Right ventricle myocardium superior (tissue), 1 donor: ENCODE measurements around the gene BABAM2. TPM values are rescaled to one million over a fixed set of nuclear protein-coding genes. Genes with fewer than 3 reads are reported as not detected.
A peak's percentile ranks its signal among the peaks of the same experiment; 100 is the strongest.

Experiments
- ATAC-seq: fragments of 200-7000 bp; cut with Tn5 transposase; one replicate; pipeline ENCODE4 v1.9.1; 2020; ENCODE audit warnings: mild to moderate bottlenecking; ENCODE audit not compliant: poor library complexity
- DNase-seq: peaks from one replicate; pipeline ENCODE4 v3.0.0-alpha.2; 2020
- intact Hi-C: fragments of 100-400 bp; cut with DNase I; formaldehyde crosslinking; loops from one replicate; pipeline ENCODE4 v1.11.2; 2022
- total RNA-seq: library from RNA; stranded (reverse); fragmentation: NEBNext Ultra II Directional; extraction: Animal tissue kit (Norgen Biotek cat#: 25700); gene quantifications from one replicate; pipeline ENCODE4 v1.2.1, GENCODE V29; 2021
- donor health status: DM: no; HTN: yes; CAD: no; lungs with severe emphysema.

The BABAM2 gene
- total RNA-seq, 1 donor from 2014 or later: 51.3 TPM

DNA sequence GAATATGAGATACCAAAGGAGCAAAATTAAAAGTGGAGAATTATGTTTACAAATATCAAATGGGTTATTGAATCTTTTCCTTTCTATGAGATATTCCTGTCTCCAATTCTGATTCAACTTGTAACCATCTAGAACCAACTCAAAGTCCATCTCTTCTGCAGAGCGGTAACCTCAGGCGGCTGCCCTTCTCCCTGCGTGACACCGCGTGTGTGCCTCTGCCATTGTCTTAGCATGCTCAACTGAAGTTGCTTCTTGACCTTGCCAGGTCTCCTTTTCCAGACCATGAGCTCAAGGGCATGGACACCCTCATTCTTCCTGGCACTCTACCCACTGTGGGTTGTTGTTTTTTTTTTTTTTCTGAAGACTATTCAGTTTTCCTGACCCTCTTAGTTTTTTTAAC is 398.1 kb downstream of the BABAM2 start:
- DNase-seq (no peak), ATAC-seq (no peak)
- intact Hi-C loops: no loop called here

- no peak for ATAC-seq
- intact Hi-C loops: no loop called here
- no peak for DNase-seq
Measured at GRCh38 chr2:28291811-28292440, 401.4 kb downstream of the BABAM2 start.

- intact Hi-C loops: no loop called here
- no peak for DNase-seq
- ATAC-seq: no peak
Measured at GRCh38 chr2:28292491-28292890, 402.0 kb downstream of the BABAM2 start.

GRCh38 chr2:28293416-28293815 is 402.9 kb downstream of the BABAM2 start:
- ATAC-seq (no peak), DNase-seq (no peak)
- intact Hi-C loops: no loop called here

GRCh38 chr2:28294451-28294850 is 403.9 kb downstream of the BABAM2 start:
- intact Hi-C loops: no loop called here
- DNase-seq (no peak), ATAC-seq (no peak)

GRCh38 chr2:28296243-28296642 is 405.7 kb downstream of the BABAM2 start:
- intact Hi-C loops: no loop called here
- ATAC-seq: no peak
- DNase-seq: no peak

DNA sequence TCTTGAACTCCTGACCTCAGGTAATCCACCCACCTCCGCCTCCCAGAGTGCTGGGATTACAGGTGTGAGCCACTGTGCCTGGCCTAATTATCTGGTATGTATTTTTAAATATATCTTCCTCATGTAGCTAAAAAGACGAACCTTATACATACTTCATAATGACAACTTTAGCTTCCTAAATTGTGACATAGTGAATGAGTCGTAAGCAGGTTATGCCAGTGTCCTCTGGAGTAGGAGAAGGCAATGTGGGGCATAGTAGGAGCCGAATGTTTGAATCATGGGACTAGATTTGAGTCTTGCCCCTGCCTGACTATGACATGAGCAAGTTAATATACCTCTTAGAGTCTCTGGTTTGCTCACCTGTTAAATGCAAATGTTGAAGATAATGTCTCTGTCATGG is 406.4 kb downstream of the BABAM2 start:
- intact Hi-C loops: no loop called here
- DNase-seq (no peak), ATAC-seq (no peak)

DNA sequence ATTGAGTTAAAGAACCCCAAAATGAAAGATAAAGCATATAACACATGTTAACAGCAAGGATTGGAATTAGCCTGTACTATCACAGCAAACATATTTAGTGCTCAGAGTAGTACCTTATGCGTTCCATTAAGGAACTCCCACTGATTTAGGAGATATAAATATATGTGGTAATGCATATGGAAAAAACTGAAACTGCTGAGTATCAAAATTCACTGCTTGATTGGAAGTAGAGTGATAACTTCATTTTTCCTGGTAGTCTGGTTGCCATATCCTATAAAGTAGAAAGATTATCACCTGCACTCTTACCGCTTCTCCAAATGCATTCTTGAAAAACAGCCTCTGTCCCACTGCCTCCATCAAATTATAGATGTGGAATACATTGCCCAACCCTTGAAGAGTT is 407.0 kb downstream of the BABAM2 start:
- ATAC-seq: no peak
- DNase-seq: no peak
- intact Hi-C loops: no loop called here

DNA sequence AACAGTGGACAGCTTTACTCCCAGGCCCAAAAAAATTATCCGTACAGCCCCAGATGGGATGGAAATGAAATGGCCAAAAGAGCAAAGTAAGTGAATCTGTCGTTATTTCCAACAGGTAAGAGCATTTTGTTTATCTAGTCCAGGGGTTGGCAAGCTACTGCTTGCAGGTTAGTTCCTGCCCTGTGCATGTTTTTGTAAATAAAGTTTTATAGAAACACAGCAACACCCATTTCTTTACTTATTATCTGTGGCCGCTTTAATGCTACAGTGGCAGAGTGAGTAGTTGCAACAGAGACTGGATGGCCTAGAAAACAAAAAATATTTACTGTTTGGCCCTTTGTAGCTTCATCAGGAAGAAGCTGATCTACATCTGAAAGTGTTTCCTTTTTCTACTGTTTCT is 407.9 kb downstream of the BABAM2 start:
- ATAC-seq (no peak), DNase-seq (no peak)
- intact Hi-C loops: no loop called here

DNA sequence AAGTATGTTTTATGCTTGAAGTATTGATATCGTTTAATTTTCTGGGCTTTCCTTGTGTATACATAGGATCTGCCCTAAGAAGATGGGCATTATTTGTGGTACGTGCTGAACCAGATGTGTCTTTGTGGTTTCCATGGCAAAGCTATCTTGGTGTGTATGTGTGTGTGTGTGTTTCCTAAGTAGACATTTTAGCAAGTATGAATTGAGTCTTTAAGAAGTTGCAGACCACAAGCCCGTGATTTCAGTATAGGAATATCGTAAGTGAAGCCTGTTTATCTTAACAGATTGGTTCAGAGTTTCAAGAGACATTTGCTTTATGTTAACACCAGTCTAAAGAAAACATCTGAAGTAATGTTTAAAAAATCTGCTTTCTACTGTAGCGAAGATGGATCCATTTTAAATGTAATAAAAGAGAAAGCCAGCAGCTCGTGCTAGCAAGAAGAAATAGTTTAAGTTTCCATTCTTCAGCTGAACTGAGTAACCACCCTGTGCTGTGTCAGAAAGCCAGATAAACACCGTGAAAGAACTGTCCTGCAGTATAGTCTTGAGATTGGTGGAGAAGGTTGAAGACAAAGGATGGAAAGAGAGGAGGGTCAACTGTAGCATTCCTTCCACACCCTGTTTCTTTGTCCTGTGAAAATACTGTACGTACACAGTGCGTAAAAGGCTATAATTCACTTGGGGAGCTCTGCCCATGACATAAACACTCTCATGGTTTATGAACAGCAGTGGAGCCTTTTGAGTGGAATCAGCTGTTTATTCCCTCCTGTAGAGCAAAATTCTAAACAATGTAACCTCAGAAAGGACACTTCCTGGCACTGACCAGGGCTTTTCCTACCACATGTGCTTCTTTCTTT is 410.2 kb downstream of the BABAM2 start:
- ATAC-seq: no peak
- intact Hi-C loops: no loop called here
- no peak for DNase-seq

DNA sequence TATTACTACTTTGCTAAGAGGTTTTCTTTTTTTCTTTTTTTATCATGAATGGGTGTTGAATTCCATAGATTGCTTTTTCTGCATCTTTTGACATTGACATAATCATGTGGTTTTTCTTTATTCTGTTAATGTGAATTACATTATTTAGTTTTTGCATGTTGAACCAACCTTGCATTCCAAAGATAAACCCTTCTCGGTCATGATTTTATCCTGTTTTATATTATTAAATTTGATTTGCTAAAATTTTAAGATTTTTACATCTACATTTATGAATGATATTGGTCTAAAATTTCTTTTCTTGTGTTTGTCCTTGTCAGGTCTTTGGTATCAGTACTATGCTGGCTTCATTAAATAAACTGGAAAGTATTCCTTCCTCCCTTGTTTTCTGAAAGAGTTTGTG is 414.7 kb downstream of the BABAM2 start:
- DNase-seq (no peak), ATAC-seq (no peak)
- intact Hi-C loops: no loop called here

GRCh38 chr2:28310107-28310506 is 419.6 kb downstream of the BABAM2 start:
- intact Hi-C loops: no loop called here
- no peak for ATAC-seq
- DNase-seq: no peak

GRCh38 chr2:28311660-28312249 is 421.2 kb downstream of the BABAM2 start:
- DNase-seq (no peak), ATAC-seq (peak; percentile 86)
- intact Hi-C loops: no loop called here

DNA sequence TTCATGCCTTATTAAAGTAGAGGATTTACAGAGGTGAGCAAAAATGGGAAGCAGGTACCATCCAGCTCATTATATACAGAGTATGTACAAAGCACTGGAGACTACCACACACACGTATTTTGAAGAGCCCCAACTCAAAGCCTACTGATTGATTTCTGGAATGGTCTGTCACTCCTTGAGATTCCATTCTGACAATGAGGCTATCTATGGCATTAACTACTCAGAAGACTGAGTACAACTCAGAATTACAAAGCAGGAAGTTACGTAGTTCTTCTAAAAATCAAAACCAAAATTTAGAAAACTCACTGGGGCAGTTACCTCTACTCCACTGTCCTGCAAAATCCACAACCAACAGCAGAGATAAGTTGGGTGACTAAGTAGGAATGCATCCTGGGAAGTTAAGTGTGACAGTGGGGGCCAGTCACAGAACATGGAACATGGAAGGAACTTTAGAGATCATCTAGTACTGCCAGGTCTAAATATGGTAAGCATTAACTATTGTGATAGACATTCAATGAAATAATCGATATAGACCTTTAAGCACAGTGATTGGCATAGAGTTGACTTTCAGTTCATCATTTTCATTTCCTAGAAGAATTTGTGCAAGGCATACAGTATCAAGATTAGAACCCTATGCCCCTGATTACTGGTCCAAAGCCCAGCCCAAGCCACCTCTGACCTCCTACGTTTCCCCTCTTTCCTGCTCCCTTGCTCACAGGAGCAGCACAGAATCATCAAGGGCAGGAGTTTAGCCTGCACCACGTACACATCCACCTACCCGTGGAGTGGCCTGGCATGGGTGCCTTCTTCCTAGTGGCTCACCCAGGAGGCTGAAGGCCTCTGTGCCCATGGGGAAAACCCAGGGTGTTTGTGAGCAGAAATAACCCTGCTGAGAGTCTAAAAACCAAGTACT is 422.0 kb downstream of the BABAM2 start:
- intact Hi-C loops: no loop called here

DNA sequence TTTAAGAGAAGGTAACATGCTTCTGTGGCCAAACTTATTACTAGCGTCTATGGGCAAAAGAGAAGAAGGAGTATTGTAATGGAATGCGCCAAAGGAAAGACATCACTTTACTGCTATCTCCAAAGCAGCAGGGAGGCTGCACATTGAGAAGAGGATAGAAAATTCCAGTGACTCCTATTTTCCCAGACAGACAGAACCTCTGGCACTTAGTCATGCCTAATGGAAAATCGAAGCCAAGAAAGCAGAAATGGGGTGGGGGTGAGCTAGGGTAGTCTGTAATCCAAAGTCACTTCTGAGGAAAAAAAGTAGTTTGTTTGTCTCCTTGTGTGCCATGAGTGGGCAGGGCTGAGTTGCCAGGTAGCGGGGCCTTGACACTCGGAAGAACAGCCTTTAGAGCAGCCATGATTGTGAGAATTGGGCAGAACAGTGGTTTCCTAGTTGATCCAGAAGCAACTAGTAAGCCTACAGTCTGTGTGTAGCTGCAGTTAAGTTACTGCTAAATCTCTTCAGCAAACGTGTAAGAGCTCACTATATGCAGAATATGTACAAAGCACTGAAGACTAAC is 422.8 kb downstream of the BABAM2 start:
- ATAC-seq (no peak), DNase-seq (no peak)
- intact Hi-C loops: no loop called here

More for the DNA sequence above, 422.0 kb downstream of the BABAM2 start:
- ATAC-seq (peak; percentile 30), DNase-seq (no peak)

DNA sequence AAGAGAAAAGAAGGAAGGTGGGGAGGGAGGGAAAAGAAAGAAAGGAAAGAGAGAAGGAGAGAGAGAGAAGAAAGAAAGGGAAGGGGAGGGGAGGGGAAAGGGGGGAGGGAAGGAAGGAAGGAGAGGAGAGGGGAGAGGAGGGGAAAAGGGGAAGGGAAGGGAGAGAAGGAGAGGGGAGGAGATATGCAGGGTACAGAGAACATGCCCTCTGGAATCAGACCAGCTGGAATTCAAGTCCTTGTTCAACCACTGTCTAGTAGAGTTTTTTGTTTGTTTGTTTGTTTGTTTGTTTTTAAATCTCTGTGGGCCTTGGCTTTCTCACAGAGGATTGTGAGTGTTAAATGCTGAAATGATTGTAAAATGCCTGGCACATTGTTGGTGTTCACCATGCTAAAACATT is 424.4 kb downstream of the BABAM2 start:
- intact Hi-C loops: no loop called here
- ATAC-seq: no peak
- no peak for DNase-seq

DNA sequence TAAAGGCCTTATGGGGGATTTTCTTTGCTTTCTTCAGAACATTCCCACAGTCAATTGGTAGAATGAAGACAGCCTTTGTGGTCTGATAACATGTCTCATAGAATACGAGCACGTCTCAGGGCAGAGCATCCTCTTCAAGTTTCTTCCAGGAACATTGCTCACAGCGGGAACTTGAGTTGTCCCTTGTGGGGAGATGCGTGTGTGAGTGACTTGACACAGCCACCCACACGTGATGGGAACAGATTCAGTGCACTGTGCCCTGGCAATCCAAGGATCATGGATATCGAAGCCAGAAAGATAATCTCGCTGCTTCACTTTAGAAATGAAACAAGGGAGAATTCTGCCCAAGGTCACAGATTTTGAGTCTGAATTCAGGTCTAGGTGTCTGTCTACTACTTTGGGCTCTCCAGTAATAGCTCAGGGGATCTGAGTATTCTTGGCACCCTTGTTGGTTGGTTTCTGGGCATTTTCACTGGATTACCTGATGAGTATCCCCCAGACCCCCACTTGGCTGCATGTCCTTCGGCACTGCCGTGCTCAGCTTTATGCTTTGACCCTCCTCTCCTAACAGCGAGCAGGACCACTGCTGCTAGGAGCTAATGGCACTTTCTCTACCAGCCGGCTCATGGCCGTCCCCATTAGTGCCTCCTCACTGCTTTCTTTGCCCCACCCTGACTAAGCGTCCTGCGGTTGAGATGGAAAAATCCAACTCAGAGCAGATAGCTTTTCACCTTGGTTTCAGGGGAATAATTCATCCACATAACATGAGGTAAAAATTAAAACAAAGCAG is 426.2 kb downstream of the BABAM2 start:
- DNase-seq (no peak), ATAC-seq (no peak)
- intact Hi-C loops: no loop called here

GRCh38 chr2:28317390-28317789 is 426.9 kb downstream of the BABAM2 start:
- intact Hi-C loops: no loop called here
- DNase-seq: no peak

More at GRCh38 chr2:28317390-28317789, 426.9 kb downstream of the BABAM2 start:
- ATAC-seq: no peak
